Measurements from ENCODE around the gene RBP4. TPM values are rescaled to one million over a fixed set of nuclear protein-coding genes. Genes with fewer than 3 reads are reported as not detected.

RBP4 gene
- total RNA-seq, 4 donors from 2014 or later = 628 to 1,485 (median 1,176) TPM

DNA sequence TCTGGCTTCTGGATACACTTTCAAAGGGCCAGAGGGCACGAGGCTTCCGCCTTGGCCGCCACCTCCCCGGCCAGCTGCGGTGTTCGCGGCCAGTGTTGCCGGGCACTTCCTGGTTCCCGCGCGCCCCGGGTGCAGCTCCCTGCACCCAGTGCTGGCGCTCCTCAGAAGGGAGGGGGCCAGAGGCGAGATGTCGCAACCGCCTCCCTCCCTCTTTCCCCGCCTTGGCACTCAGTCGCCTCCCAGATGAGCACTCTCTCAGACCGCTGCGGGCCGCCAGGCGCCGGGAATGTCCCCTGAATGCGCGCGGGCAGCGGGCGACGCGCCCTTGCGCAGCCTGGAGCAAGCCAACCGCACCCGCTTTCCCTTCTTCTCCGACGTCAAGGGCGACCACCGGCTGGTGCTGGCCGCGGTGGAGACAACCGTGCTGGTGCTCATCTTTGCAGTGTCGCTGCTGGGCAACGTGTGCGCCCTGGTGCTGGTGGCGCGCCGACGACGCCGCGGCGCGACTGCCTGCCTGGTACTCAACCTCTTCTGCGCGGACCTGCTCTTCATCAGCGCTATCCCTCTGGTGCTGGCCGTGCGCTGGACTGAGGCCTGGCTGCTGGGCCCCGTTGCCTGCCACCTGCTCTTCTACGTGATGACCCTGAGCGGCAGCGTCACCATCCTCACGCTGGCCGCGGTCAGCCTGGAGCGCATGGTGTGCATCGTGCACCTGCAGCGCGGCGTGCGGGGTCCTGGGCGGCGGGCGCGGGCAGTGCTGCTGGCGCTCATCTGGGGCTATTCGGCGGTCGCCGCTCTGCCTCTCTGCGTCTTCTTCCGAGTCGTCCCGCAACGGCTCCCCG lies 34.4 kb downstream of the RBP4 start, which contains the start of gene FFAR4:
Gene FFAR4, plus strand, starts transcription at position 231 of the 842 bp plus-strand sequence. Its CDS starts 56 bp downstream, at position 287.
- TF ChIP-seq, protein P1, sequence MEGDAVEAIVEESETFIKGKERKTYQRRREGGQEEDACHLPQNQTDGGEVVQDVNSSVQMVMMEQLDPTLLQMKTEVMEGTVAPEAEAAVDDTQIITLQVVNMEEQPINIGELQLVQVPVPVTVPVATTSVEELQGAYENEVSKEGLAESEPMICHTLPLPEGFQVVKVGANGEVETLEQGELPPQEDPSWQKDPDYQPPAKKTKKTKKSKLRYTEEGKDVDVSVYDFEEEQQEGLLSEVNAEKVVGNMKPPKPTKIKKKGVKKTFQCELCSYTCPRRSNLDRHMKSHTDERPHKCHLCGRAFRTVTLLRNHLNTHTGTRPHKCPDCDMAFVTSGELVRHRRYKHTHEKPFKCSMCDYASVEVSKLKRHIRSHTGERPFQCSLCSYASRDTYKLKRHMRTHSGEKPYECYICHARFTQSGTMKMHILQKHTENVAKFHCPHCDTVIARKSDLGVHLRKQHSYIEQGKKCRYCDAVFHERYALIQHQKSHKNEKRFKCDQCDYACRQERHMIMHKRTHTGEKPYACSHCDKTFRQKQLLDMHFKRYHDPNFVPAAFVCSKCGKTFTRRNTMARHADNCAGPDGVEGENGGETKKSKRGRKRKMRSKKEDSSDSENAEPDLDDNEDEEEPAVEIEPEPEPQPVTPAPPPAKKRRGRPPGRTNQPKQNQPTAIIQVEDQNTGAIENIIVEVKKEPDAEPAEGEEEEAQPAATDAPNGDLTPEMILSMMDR (IDR thresholded peaks at IDR 0.05; ENCODE audit: low read depth) = no peak

DNA sequence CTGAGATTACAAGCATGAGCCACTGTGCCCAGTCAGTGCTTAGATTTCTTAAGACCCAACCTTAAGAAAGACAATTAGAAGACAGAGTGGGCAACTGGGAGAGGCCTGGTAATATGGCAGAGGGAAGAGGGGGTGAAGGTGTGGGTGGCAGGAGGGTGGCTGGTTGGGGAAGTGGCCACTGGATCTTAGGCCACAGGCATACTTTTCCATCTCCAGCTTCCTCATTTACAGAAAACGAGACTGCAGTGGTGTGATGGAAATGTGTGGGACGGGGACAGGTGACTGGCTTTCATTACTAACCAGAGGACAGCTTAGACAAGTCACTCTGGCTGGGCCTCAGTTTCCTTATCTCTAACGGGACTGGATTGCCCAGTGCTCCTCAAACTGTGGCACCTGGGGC lies 35.6 kb downstream of the RBP4 start:
- TF ChIP-seq, protein P1 (IDR thresholded peaks at IDR 0.05; ENCODE audit: low read depth) = no peak

DNA sequence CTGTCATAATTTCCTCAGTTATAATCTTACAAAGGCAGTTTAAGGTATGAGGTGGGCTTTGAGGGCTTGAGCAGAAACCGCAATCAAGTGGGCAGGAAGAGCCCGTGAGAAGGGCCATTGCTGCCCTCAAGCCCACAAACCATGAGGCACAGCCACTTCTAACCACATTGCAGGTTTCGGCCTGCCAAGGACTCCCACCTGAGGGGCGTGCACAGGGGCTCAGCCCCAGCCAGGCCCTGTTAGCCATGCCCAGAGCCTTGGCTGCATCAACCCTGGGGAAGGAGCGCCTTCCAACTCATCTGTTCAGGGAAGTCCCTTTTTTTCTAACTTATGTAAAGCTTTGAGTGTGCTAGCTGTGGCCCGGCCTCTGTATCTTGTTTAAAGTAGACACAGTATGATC lies 40.5 kb downstream of the RBP4 start:
- TF ChIP-seq, protein P1 (IDR thresholded peaks at IDR 0.05; ENCODE audit: low read depth) = no peak

DNA sequence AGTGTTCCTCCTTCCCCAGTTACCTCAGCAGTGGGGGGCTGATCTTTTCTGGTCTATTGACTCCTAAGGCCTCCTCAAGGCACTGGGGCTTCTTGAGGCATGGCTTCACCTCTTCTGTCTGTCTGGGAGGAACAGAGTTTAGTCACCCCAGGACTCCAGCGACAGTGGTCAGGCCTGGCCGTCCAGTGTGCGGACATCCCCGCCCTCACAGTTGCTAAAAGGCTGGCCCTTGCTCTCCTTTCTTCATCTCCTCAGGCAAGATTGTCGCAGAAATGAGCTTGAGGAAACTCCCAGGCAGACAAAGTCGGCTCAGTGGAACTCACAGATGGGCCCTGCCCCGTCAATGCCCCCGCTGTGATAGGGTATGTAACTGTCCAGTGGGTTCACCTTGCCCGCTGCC lies 41.5 kb downstream of the RBP4 start:
- TF ChIP-seq, protein P1 (IDR thresholded peaks at IDR 0.05; ENCODE audit: low read depth) = no peak

DNA sequence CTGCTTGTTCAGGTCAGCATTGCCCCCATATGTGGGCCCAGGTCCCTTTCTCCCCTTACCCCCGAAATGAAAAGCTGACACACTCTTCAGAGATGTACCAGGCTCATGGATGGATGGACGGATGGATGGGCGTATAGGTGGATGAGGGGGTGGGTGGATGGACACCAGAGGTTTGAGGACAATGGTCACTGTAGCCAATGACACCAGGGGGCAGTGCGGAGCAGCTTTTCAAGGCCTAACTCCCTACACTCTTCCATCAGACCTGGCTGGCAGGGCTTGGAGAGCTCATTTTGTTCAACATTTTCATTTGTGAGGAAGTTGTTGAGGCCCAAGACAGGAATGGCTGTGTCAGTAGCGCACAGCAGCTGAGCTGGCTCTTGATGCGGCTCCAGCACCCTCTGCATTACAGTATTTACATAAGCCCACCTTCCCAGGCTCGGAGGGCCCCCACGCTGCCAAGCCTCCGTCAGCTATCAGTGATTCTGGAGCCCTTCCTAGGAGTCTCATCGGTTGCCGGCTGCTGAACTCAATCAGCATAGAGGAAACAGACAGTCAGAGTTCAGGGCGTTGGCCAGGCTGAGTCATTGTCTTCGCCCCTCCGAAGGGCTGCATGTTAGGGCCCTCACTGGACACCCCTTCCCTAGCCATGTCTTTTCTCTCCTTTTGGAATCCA lies 46.1 kb downstream of the RBP4 start:
- TF ChIP-seq, protein P1 (IDR thresholded peaks at IDR 0.05; ENCODE audit: low read depth) = no peak

DNA sequence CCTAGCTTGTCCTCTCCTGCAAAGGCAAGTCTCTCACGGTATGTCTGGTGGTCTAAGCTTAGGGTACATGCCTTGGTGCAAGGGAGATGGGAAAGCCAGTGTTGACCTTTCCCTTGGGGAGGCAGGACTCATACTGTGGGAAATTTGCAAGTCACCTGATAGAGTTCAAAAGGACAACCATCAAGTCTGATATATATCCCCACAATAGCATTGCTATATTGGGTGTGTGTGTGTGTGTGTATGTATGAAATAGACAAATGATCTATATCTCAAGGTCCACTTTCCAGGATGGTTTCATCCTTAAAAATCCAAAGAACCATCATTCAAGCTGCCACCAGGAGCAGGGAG lies 46.7 kb downstream of the RBP4 start:
- TF ChIP-seq, protein P1 (IDR thresholded peaks at IDR 0.05; ENCODE audit: low read depth) = no peak
